Neural crest cell (in vitro differentiated cells): ENCODE data around the gene PLP1. TPM values are rescaled to one million over a fixed set of nuclear protein-coding genes. Genes with fewer than 3 reads are reported as not detected.
A peak's percentile ranks its signal among the peaks of the same experiment; 100 is the strongest.
"Not testable (repeated sequence)": the region's sequence is repeated elsewhere in the genome, so short reads cannot be mapped to it uniquely, and the experiment has no call there.

Experiments used
- DNase-seq: peaks from one replicate; pipeline ENCODE4 v3.0.0; 2021; ENCODE audit warnings: low read depth, mixed read lengths, low spot score
- H3K27ac Mint-ChIP-seq: one replicate; pipeline ENCODE4 v1.8.0; 2021; ENCODE audit warnings: mild to moderate bottlenecking, mixed read lengths; ENCODE audit not compliant: unreplicated experiment
- H3K27me3 Mint-ChIP-seq: 2 replicates; pipeline ENCODE4 v1.8.0; 2021; ENCODE audit warnings: low read depth, mild to moderate bottlenecking, mixed read lengths
- H3K36me3 Mint-ChIP-seq: 2 replicates; pipeline ENCODE4 v1.8.0; 2021; ENCODE audit warnings: low read depth, mild to moderate bottlenecking, mixed read lengths
- H3K4me1 Mint-ChIP-seq: 2 replicates; pipeline ENCODE4 v1.8.0; 2021; ENCODE audit warnings: mixed read lengths
- H3K4me3 Mint-ChIP-seq: one replicate; pipeline ENCODE4 v1.8.0; 2021; ENCODE audit warnings: mild to moderate bottlenecking, mixed read lengths
- H3K9me3 Mint-ChIP-seq: 2 replicates; pipeline ENCODE4 v1.8.0; 2021; ENCODE audit warnings: mixed read lengths
- total RNA-seq: library from RNA; stranded (reverse); gene quantifications from 2 replicates; pipeline ENCODE4 v1.2.1, GENCODE V29; 2021
- TF ChIP-seq, protein P1 (sequence below): fragments of 200-600 bp; sonication (generic); conservative IDR thresholded peaks from 2 replicates; pipeline ENCODE4 v1.5.0; 2021; ENCODE audit warnings: antibody characterized with exemption, mild to moderate bottlenecking

PLP1 gene
- total RNA-seq, 1 donor from 2014 or later = 265 TPM

DNA sequence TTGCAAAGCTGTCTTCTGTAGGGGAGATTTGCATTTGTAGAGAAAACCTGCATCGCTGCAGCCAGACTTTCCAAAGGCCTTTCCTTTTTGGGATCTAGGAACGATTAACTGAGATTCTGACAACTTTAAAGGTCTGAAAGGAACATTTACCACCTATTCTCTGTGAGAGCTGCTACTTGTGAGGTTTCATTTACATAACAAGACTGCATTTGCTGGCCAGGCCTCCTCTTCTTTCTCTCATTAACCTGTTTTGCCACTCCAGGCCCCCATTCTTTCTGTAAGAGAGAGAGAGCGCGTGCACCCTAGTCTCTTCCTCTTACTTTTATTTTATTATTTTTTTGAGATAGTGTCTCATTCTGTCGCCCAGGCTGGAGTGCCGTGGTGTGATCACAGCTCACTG lies 34.3 kb upstream of the PLP1 start:
- Mint-ChIP-seq H3K4me3 (no peak overlapping the region), H3K27me3 (no peaks in the 10 kb centered on the region), H3K36me3 (no peaks in the 10 kb centered on the region), H3K9me3 (no peaks in the 10 kb centered on the region), H3K4me1 (peaks cover 44% of the 10 kb centered on the region), H3K27ac (no peak overlapping the region)
- TF ChIP-seq, protein P1, sequence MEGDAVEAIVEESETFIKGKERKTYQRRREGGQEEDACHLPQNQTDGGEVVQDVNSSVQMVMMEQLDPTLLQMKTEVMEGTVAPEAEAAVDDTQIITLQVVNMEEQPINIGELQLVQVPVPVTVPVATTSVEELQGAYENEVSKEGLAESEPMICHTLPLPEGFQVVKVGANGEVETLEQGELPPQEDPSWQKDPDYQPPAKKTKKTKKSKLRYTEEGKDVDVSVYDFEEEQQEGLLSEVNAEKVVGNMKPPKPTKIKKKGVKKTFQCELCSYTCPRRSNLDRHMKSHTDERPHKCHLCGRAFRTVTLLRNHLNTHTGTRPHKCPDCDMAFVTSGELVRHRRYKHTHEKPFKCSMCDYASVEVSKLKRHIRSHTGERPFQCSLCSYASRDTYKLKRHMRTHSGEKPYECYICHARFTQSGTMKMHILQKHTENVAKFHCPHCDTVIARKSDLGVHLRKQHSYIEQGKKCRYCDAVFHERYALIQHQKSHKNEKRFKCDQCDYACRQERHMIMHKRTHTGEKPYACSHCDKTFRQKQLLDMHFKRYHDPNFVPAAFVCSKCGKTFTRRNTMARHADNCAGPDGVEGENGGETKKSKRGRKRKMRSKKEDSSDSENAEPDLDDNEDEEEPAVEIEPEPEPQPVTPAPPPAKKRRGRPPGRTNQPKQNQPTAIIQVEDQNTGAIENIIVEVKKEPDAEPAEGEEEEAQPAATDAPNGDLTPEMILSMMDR = no peak
- no peak for DNase-seq

DNA sequence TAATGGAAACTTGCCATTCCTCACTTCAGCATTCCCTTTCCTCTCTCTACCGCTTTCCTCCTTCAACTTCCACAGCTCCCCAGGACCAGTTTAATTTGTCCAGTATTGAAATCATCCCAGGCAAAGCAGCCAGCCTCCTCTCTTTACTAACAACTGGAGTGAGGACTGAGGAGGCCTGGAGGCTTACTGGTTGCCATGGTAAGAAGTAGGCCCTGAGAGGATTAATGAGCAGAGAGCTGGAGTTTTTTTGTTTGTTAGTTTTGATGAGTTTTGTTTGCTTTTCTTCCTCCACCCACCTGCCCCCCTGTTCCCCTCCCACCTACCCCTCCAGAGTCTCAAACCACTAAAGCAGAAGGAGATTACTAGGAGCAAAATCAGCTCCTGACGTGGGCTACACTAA lies 29.5 kb upstream of the PLP1 start:
- no peaks in the 10 kb centered on the region for H3K36me3 Mint-ChIP-seq
- no peak overlapping the region for H3K4me3 Mint-ChIP-seq
- DNase-seq = no peak
- H3K4me1 Mint-ChIP-seq = peaks cover 21% of the 10 kb centered on the region
- no peak overlapping the region for H3K27ac Mint-ChIP-seq
- H3K27me3 Mint-ChIP-seq = no peaks in the 10 kb centered on the region
- TF ChIP-seq, protein P1 = no peak
- no peaks in the 10 kb centered on the region for H3K9me3 Mint-ChIP-seq

DNA sequence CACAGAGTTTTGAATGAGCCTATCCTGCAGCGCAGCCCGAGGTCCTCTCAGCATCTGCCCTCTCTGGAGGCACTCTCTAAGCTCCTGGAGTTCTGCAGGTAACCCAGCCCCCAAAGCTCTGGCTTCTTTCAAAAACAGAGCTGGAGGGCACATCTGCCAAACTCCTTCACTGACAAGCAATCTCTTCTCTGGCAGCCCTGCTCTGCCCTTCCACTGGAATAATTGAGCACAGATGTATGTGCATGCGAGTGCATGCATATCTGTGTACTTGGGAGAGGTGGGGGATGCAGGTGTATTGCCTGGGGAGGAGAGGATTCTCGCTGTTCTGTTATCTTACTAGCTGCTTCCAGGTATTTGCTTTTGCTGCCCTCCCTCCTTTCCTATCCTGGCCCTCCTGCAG lies 22.2 kb upstream of the PLP1 start:
- H3K4me1 Mint-ChIP-seq = no peaks in the 10 kb centered on the region
- peaks cover 7% of the 10 kb centered on the region for H3K36me3 Mint-ChIP-seq
- H3K4me3 Mint-ChIP-seq = no peak overlapping the region
- H3K27ac Mint-ChIP-seq = no peak overlapping the region
- TF ChIP-seq, protein P1 = no peak
- H3K9me3 Mint-ChIP-seq = peaks cover 5% of the 10 kb centered on the region
- no peak for DNase-seq
- no peaks in the 10 kb centered on the region for H3K27me3 Mint-ChIP-seq

DNA sequence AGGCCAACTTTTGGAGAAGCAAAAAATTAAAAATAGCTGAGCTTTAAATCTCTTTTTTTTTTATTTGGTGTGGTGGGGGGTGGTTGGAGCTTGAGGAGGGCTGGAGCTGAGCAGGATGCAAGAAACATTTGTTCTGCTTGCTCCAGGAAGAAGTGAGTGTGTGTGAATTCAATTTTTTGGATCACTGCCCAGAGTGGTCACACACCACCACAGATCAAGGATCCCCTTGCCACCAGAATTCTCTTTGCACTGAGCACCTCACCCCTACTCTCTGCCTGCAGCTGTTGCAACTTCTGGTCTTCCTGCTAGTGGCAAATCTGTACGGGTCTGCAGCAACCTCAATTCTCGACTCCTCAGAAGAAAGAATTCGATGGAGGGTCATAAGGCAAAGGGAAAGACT lies 19.9 kb upstream of the PLP1 start:
- Mint-ChIP-seq H3K4me1 (no peaks in the 10 kb centered on the region), H3K36me3 (peaks cover 13% of the 10 kb centered on the region), H3K27ac (no peak overlapping the region)

DNA sequence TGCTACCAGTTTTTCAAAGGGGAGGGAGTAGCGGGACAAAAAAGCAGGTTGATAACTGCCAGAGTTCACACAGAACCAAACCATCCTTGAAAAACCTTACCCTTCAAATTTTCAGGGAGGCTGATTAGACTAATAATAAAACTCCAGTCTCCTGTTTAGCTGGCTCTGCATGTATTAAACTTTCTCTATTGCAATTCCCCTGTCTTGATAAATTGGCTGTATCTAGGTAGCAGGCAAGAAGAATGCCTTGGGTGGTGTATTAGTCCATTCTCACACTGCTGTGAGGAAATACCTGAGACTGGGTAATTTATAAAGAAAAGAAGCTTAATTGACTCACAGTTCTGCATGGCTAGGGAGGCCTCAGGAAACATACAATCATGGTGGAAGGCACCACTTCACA lies 18.1 kb upstream of the PLP1 start:
- no peak for DNase-seq
- TF ChIP-seq, protein P1 = no peak
- Mint-ChIP-seq H3K4me1 (peaks cover 4% of the 10 kb centered on the region), H3K36me3 (peaks cover 13% of the 10 kb centered on the region), H3K27me3 (no peaks in the 10 kb centered on the region), H3K27ac (no peak overlapping the region), H3K9me3 (peaks cover 10% of the 10 kb centered on the region), H3K4me3 (no peak overlapping the region)

More for the DNA sequence above, 19.9 kb upstream of the PLP1 start:
- Mint-ChIP-seq H3K9me3 (peaks cover 10% of the 10 kb centered on the region), H3K4me3 (no peak overlapping the region), H3K27me3 (no peaks in the 10 kb centered on the region)
- TF ChIP-seq, protein P1 = no peak
- no peak for DNase-seq

DNA sequence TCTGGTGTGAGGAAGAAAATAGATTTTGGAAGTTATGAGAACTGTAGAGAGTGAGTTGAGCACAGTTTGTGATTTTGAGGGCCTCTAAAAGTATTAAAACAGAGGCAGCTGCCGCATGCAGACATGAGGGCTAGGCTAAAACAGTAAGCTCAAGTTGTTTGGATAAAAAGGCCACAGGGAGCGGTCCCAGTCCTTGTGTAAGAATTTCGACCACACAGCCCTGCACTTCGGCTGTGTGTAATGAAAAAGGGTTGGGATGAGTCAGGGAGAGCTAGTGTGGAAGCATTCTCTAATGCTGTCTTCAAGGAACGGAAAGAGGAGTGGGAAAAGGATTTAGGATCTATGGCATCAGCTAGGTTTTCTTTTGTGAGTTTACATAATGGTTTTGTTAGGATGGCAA lies 13.1 kb upstream of the PLP1 start:
- H3K9me3 Mint-ChIP-seq, H3K4me3 Mint-ChIP-seq, H3K27me3 Mint-ChIP-seq, DNase-seq: not testable (repeated sequence)
- Mint-ChIP-seq H3K4me1 (peaks cover 18% of the 10 kb centered on the region), H3K27ac (peak overlapping the region; percentile 4), H3K36me3 (peaks cover 13% of the 10 kb centered on the region)

DNA sequence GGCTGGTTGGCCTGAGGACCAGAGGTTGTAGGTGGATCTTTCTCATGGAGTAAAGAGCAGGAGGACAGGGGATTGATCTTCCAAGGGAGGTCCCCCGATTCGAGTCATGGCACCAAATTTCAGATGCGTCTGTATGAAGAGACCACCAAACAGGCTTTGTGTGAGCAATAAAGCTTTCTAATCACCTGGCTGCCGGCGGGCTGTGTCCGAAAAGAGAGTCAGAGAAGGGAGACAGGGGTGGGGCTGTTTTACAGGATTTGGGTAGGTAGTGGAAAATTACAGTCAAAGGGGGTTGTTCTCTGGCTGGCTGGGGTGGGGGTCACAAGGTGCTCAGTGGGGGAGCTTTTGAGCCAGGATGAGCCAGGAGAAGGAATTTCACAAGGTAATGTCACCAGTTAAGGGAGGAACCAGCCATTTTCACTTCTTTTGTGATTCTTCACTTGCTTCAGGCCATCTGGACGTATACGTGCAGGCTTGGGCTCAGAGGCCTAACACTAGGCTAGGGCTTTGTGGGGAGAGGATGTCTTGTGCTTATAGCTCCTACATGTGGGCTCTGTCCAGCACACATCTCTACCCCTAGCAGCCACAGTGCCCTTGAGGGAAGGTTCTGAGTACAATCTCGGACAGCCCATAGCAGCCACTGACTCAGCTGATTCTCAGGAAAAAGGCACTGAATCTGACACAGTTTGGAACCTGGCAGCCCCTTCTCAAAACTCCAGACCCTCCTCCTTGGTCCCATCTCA lies 9.7 kb upstream of the PLP1 start:
- H3K36me3 Mint-ChIP-seq, H3K4me3 Mint-ChIP-seq, DNase-seq, H3K27me3 Mint-ChIP-seq, H3K9me3 Mint-ChIP-seq: not testable (repeated sequence)
- H3K27ac Mint-ChIP-seq = peak overlapping the region; percentile 35
- peaks cover 18% of the 10 kb centered on the region for H3K4me1 Mint-ChIP-seq
